HEK293 (cell line): ENCODE measurements around the gene MGAT2.
"Not testable (repeated sequence)": the region's sequence is repeated elsewhere in the genome, so short reads cannot be mapped to it uniquely, and the experiment has no call there.

Experiments
- BCL11A ChIP-seq: fragments of 450-650 bp; formaldehyde crosslinking; IDR thresholded peaks from 2 replicates; pipeline ENCODE4 v1.5.1; 2016; ENCODE audit warnings: low read depth, missing biosample characterization, missing genetic modification characterization
- ZBTB7A ChIP-seq: fragments of 450-650 bp; formaldehyde crosslinking; IDR thresholded peaks from 2 replicates; pipeline ENCODE4 v1.5.1; 2016; ENCODE audit warnings: low read depth, missing biosample characterization, missing genetic modification characterization
- ZNF610 ChIP-seq: fragments of 450-650 bp; formaldehyde crosslinking; IDR thresholded peaks from 2 replicates; pipeline ENCODE4 v1.5.1; 2016; ENCODE audit warnings: missing biosample characterization, missing genetic modification characterization, borderline replicate concordance
- ZNF785 ChIP-seq: fragments of 450-650 bp; formaldehyde crosslinking; IDR thresholded peaks from 2 replicates; pipeline ENCODE4 v1.5.1; 2016; ENCODE audit warnings: missing biosample characterization, missing genetic modification characterization
- TF ChIP-seq, protein P1 (sequence below): fragments of 450-650 bp; formaldehyde crosslinking; IDR thresholded peaks from 2 replicates; pipeline ENCODE4 v1.5.1; 2016; ENCODE audit warnings: missing biosample characterization, missing genetic modification characterization
- TF ChIP-seq, protein P2 (sequence below): fragments of 450-650 bp; formaldehyde crosslinking; IDR thresholded peaks from 2 replicates; pipeline ENCODE4 v1.5.1; 2016; ENCODE audit warnings: missing biosample characterization, missing genetic modification characterization
- TF ChIP-seq, protein P3 (sequence below): fragments of 450-650 bp; formaldehyde crosslinking; optimal IDR thresholded peaks from 2 replicates; pipeline ENCODE3; 2016; ENCODE audit warnings: missing biosample characterization, mild to moderate bottlenecking, missing genetic modification characterization

DNA sequence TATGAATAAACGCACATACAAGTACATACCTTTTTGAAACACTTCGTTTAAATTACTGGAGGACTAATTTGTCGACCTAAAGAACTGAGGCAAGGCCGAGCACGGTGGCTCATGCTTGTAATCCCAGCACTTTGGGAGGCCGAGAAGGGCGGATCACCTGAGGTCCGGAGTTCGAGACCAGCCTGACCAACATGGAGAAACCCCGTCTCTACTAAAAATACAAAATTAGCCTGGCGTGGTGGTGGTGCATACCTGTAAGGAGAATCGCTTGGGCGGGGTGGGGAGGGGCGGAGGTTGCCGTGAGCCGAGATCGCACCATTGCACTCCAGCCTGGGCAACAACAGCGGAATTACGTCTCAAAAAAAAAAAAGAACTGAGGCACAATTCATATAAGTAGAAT is 1.3 kb upstream of the MGAT2 start:
- not testable (repeated sequence) for TF ChIP-seq BCL11A (tag by site-specific recombination); ZNF610; ZBTB7A (tag by site-specific recombination); ZNF785 (tag by site-specific recombination)
- TF ChIP-seq, protein P1, sequence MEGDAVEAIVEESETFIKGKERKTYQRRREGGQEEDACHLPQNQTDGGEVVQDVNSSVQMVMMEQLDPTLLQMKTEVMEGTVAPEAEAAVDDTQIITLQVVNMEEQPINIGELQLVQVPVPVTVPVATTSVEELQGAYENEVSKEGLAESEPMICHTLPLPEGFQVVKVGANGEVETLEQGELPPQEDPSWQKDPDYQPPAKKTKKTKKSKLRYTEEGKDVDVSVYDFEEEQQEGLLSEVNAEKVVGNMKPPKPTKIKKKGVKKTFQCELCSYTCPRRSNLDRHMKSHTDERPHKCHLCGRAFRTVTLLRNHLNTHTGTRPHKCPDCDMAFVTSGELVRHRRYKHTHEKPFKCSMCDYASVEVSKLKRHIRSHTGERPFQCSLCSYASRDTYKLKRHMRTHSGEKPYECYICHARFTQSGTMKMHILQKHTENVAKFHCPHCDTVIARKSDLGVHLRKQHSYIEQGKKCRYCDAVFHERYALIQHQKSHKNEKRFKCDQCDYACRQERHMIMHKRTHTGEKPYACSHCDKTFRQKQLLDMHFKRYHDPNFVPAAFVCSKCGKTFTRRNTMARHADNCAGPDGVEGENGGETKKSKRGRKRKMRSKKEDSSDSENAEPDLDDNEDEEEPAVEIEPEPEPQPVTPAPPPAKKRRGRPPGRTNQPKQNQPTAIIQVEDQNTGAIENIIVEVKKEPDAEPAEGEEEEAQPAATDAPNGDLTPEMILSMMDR: not testable (repeated sequence)
- TF ChIP-seq, protein P2, sequence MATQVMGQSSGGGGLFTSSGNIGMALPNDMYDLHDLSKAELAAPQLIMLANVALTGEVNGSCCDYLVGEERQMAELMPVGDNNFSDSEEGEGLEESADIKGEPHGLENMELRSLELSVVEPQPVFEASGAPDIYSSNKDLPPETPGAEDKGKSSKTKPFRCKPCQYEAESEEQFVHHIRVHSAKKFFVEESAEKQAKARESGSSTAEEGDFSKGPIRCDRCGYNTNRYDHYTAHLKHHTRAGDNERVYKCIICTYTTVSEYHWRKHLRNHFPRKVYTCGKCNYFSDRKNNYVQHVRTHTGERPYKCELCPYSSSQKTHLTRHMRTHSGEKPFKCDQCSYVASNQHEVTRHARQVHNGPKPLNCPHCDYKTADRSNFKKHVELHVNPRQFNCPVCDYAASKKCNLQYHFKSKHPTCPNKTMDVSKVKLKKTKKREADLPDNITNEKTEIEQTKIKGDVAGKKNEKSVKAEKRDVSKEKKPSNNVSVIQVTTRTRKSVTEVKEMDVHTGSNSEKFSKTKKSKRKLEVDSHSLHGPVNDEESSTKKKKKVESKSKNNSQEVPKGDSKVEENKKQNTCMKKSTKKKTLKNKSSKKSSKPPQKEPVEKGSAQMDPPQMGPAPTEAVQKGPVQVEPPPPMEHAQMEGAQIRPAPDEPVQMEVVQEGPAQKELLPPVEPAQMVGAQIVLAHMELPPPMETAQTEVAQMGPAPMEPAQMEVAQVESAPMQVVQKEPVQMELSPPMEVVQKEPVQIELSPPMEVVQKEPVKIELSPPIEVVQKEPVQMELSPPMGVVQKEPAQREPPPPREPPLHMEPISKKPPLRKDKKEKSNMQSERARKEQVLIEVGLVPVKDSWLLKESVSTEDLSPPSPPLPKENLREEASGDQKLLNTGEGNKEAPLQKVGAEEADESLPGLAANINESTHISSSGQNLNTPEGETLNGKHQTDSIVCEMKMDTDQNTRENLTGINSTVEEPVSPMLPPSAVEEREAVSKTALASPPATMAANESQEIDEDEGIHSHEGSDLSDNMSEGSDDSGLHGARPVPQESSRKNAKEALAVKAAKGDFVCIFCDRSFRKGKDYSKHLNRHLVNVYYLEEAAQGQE (tag by site-specific recombination): not testable (repeated sequence)
- TF ChIP-seq, protein P3, sequence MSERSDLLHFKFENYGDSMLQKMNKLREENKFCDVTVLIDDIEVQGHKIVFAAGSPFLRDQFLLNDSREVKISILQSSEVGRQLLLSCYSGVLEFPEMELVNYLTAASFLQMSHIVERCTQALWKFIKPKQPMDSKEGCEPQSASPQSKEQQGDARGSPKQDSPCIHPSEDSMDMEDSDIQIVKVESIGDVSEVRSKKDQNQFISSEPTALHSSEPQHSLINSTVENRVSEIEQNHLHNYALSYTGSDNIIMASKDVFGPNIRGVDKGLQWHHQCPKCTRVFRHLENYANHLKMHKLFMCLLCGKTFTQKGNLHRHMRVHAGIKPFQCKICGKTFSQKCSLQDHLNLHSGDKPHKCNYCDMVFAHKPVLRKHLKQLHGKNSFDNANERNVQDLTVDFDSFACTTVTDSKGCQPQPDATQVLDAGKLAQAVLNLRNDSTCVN (tag by site-specific recombination): not testable (repeated sequence)
